PC-3 (cell line): ENCODE results near the gene SMG1.
"Not testable (repeated sequence)": the region's sequence is repeated elsewhere in the genome, so short reads cannot be mapped to it uniquely, and the experiment has no call there.

Source experiments
- EZH2 ChIP-seq: fragments of 300-600 bp; sonication (generic); IDR thresholded peaks from one replicate; pipeline ENCODE4 v1.6.1; 2017; ENCODE audit warnings: antibody characterized with exemption, mild to moderate bottlenecking, low read length; ENCODE audit not compliant: unreplicated experiment
- EZH2phosphoT487 ChIP-seq: fragments of 300-600 bp; sonication (generic); IDR thresholded peaks from 2 replicates; pipeline ENCODE4 v1.6.1; 2018; ENCODE audit warnings: mild to moderate bottlenecking, antibody characterized with exemption, low read length, borderline replicate concordance
- TF ChIP-seq, protein P1 (sequence below): fragments of 300-600 bp; sonication (generic); conservative IDR thresholded peaks from 2 replicates; pipeline ENCODE4 v1.5.1; 2017; ENCODE audit warnings: antibody characterized with exemption, low read depth, mild to moderate bottlenecking, low read length

DNA sequence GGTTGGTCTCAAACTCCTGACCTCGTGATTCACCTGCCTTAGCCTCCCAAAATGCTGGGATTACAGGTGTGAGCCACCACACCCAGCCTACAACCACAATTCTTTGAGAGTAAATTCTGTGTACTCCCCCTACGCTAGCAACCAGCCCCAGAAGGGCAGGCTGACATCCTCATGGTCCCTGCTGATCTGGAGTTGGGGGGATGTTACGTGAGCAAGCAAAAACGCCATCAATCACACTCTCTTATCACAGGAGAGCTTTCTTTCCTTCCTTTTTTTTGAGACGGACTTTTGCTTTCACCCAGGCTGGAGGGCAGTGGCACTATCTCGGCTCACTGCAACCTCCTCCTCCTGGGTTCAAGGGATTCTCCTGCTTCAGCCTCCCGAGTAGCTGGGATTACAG is 154.0 kb downstream of the SMG1 start:
- TF ChIP-seq, protein P1, sequence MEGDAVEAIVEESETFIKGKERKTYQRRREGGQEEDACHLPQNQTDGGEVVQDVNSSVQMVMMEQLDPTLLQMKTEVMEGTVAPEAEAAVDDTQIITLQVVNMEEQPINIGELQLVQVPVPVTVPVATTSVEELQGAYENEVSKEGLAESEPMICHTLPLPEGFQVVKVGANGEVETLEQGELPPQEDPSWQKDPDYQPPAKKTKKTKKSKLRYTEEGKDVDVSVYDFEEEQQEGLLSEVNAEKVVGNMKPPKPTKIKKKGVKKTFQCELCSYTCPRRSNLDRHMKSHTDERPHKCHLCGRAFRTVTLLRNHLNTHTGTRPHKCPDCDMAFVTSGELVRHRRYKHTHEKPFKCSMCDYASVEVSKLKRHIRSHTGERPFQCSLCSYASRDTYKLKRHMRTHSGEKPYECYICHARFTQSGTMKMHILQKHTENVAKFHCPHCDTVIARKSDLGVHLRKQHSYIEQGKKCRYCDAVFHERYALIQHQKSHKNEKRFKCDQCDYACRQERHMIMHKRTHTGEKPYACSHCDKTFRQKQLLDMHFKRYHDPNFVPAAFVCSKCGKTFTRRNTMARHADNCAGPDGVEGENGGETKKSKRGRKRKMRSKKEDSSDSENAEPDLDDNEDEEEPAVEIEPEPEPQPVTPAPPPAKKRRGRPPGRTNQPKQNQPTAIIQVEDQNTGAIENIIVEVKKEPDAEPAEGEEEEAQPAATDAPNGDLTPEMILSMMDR, result not testable (repeated sequence)
- not testable (repeated sequence) for TF ChIP-seq EZH2, EZH2phosphoT487
